RWPE2 (cell line): ENCODE measurements around the gene NDUFA6.
"Not testable (repeated sequence)": the region's sequence is repeated elsewhere in the genome, so short reads cannot be mapped to it uniquely, and the experiment has no call there.

Source experiments
- ATAC-seq: fragments of 200-7000 bp; cut with Tn5 transposase; 3 replicates; pipeline ENCODE4 v1.9.1; 2021; ENCODE audit warnings: low read depth
- DNase-seq: peaks from one replicate; pipeline ENCODE4 v3.0.0-alpha.2; 2020; ENCODE audit warnings: low spot score
- H3K27ac ChIP-seq: fragments of 450-650 bp; 2 replicates; pipeline ENCODE4 v1.5.1; 2017; ENCODE audit warnings: mild to moderate bottlenecking; ENCODE audit not compliant: poor library complexity, severe bottlenecking
- H3K27me3 ChIP-seq: fragments of 250-450 bp; sonication (Bioruptor Pico); 2 replicates; pipeline ENCODE4 v1.5.1; 2021; ENCODE audit warnings: mild to moderate bottlenecking, moderate library complexity; ENCODE audit not compliant: insufficient read depth, poor library complexity, severe bottlenecking
- H3K36me3 ChIP-seq: fragments of 250-450 bp; sonication (Bioruptor Pico); 2 replicates; pipeline ENCODE4 v1.5.1; 2020; ENCODE audit warnings: low read depth, mild to moderate bottlenecking, moderate library complexity
- H3K4me1 ChIP-seq: fragments of 250-450 bp; sonication (Bioruptor Pico); 2 replicates; pipeline ENCODE4 v1.5.1; 2021; ENCODE audit warnings: mild to moderate bottlenecking, moderate library complexity; ENCODE audit not compliant: insufficient read depth, poor library complexity, severe bottlenecking
- H3K4me3 ChIP-seq: fragments of 250-450 bp; sonication (Bioruptor Pico); 2 replicates; pipeline ENCODE4 v1.5.1; 2021; ENCODE audit warnings: mild to moderate bottlenecking, moderate library complexity; ENCODE audit not compliant: severe bottlenecking
- H3K9me3 ChIP-seq: fragments of 250-450 bp; sonication (Bioruptor Pico); 2 replicates; pipeline ENCODE4 v1.5.1; 2021; ENCODE audit warnings: mild to moderate bottlenecking, moderate library complexity; ENCODE audit not compliant: severe bottlenecking
- TF ChIP-seq, protein P1 (sequence below): fragments of 450-650 bp; IDR thresholded peaks from one replicate; pipeline ENCODE4 v1.5.1; 2017; ENCODE audit warnings: mild to moderate bottlenecking, moderate library complexity; ENCODE audit not compliant: poor library complexity, severe bottlenecking

The NDUFA6 gene

DNA sequence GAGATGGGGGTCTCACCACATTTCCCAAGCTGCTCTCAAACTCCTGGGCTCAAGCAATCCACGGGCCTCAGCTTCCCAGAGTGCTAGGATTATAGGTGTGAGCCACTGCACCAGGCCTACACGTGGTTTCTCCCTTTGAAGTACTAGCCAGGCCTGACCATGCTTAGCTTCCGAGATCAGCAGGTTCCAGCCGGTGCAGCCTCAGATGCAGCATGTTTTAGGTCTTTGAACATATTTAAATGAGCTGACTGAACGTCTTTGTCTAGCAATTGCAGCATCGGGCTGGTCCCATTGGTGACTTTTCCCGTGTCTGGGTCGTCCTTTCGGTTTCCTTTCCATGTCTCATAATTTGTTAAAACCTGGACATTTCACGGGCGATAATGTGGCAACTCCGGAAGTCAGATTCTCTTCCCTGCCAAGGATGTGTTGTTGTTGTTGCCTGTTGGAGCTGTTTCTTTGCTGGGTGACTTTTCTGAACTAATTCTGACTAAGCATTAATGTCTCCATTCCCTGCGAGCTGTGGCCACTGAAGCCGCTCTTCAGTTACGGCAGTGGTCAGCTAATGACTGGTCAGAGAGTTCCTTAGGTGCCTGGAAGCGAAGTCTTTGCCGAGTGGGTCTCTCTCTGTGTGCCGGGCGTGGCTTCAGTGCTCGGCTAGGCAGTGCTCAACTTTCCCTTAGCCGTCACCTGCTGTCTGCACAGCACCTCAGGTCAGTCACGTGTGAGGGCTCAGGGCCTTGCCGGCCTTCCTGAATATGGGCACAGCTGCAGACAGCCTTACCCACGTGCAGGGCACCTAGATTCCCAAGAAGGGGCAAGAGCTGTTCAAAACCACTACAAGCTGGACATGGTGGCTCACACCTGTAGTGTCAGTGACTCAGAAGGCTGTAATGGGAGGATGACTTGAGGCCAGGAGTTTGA is 43.8 kb upstream of the NDUFA6 start:
- H3K9me3 ChIP-seq: no peaks in the 10 kb centered on the region

DNA sequence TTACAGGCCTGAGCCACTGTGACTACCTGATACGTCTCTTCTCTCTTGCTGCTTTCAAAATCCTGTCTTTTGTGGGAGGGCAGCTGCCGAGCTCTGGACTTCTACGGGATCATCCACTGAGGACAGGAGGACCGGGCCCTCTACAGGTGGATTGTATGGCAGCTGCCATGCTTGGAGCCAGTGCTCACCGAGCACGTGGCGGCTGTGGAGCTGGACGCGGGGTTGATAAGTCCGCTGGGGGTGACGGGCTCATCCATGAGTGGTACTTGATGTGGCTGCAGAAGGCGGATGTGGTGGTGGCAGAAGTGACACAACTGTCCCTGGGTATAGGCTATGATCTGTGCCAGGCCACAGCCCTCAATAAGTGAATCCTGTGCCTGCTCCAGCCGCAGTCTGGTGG is 41.9 kb upstream of the NDUFA6 start:
- Histone ChIP-seq H3K36me3 (no peaks in the 10 kb centered on the region), H3K27ac (no peak overlapping the region), H3K4me1 (no peaks in the 10 kb centered on the region), H3K9me3 (no peaks in the 10 kb centered on the region), H3K4me3 (no peak overlapping the region), H3K27me3 (no peaks in the 10 kb centered on the region)
- TF ChIP-seq, protein P1, sequence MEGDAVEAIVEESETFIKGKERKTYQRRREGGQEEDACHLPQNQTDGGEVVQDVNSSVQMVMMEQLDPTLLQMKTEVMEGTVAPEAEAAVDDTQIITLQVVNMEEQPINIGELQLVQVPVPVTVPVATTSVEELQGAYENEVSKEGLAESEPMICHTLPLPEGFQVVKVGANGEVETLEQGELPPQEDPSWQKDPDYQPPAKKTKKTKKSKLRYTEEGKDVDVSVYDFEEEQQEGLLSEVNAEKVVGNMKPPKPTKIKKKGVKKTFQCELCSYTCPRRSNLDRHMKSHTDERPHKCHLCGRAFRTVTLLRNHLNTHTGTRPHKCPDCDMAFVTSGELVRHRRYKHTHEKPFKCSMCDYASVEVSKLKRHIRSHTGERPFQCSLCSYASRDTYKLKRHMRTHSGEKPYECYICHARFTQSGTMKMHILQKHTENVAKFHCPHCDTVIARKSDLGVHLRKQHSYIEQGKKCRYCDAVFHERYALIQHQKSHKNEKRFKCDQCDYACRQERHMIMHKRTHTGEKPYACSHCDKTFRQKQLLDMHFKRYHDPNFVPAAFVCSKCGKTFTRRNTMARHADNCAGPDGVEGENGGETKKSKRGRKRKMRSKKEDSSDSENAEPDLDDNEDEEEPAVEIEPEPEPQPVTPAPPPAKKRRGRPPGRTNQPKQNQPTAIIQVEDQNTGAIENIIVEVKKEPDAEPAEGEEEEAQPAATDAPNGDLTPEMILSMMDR: no peak
- no peak for DNase-seq
- no peak for ATAC-seq

More for the DNA sequence above, 43.8 kb upstream of the NDUFA6 start:
- Histone ChIP-seq H3K36me3 (no peaks in the 10 kb centered on the region), H3K27me3 (no peaks in the 10 kb centered on the region), H3K27ac (no peak overlapping the region), H3K4me3 (no peak overlapping the region), H3K4me1 (no peaks in the 10 kb centered on the region)
- ATAC-seq (no peak), DNase-seq (no peak)
- TF ChIP-seq, protein P1: no peak

DNA sequence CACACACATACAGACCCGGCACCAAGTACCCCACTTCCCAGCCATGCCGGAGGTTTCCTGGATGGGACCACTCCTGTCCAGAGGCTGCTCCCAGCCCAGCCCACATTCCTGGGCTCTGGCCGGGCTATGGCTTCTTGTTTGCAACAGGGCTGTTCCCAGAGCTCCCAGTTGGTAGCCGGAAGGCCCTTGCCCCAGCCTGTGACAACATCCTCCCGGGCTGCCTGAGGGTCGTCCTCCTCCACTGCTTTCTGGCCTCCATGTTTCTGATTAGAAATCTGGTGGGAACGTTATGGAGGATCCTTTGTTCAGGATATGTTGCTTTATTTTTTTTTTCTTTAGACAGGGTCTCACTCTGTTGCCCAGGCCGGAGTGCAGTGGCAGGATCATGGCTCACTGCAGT is 41.0 kb upstream of the NDUFA6 start:
- no peaks in the 10 kb centered on the region for H3K4me1 ChIP-seq
- H3K9me3 ChIP-seq: no peaks in the 10 kb centered on the region
- no peaks in the 10 kb centered on the region for H3K36me3 ChIP-seq
- TF ChIP-seq, protein P1: no peak
- ATAC-seq (no peak), DNase-seq (no peak)
- no peaks in the 10 kb centered on the region for H3K27me3 ChIP-seq
- no peak overlapping the region for H3K4me3 ChIP-seq
- H3K27ac ChIP-seq: no peak overlapping the region

DNA sequence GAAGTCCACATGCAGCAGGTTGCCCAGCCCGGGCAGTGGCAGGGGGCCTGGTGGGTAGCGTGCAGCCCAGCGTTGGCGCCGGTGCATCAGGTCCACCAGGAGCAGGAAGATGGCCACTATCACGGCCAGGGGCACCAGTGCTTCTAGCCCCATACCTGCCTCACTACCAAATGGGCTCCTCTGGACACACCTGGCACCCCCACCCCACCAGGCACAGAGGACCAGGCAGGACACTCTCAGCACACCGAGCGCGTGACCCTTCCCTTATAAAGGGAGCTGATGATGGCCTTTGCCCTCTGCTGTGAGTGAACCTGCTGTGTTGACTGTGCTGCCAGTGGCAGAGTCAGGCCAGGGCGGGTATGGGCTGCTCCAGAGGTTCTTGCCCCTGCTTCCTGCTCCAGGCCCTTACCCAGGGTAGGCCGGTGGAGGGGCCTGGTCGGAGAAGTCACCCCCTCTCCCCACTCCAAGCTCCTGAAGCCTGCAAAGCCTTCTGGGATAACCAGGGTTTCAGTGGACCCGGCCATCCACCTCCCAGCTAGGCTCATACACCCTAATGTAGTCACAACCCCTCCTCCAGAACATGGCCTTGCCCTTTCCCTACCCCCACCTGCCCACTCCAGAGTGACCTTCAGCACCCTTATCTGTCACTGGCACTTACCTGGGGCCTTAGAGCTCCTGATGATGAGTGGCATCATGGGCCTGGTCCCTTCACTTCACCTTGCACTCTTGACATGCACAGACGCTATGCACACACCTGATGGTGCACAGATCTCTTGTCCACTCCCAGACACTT is 40.3 kb upstream of the NDUFA6 start, which contains the start of gene CYP2D6:
Gene CYP2D6, minus strand, starts transcription at position 172 of the 793 bp plus-strand sequence. Its CDS starts 19 bp downstream, at position 153.
- ATAC-seq: 0 out of 3 replicates have a peak, but pooled peaks have one; percentile 8
- not testable (repeated sequence) for DNase-seq, H3K9me3 ChIP-seq, H3K4me1 ChIP-seq, H3K27ac ChIP-seq, H3K27me3 ChIP-seq, H3K36me3 ChIP-seq, H3K4me3 ChIP-seq

DNA sequence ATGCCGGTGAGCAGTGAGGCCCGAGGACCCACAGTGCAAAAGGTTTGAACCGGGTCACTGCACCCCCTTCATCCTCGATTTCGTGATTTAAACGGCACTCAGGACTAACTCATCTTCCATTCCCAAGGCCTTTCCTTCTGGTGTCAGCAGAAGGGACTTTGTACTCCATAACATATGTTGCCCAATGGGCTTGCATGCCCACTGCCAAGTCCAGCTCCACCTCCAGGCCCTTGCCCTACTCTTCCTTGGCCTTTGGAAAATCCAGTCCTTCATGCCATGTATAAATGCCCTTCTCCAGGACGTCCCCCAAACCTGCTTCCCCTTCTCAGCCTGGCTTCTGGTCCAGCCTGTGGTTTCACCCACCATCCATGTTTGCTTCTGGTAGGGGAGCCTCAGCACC is 39.6 kb upstream of the NDUFA6 start:
- H3K4me3 ChIP-seq, ATAC-seq, DNase-seq, H3K4me1 ChIP-seq, H3K27me3 ChIP-seq, H3K27ac ChIP-seq, H3K9me3 ChIP-seq, H3K36me3 ChIP-seq: not testable (repeated sequence)

DNA sequence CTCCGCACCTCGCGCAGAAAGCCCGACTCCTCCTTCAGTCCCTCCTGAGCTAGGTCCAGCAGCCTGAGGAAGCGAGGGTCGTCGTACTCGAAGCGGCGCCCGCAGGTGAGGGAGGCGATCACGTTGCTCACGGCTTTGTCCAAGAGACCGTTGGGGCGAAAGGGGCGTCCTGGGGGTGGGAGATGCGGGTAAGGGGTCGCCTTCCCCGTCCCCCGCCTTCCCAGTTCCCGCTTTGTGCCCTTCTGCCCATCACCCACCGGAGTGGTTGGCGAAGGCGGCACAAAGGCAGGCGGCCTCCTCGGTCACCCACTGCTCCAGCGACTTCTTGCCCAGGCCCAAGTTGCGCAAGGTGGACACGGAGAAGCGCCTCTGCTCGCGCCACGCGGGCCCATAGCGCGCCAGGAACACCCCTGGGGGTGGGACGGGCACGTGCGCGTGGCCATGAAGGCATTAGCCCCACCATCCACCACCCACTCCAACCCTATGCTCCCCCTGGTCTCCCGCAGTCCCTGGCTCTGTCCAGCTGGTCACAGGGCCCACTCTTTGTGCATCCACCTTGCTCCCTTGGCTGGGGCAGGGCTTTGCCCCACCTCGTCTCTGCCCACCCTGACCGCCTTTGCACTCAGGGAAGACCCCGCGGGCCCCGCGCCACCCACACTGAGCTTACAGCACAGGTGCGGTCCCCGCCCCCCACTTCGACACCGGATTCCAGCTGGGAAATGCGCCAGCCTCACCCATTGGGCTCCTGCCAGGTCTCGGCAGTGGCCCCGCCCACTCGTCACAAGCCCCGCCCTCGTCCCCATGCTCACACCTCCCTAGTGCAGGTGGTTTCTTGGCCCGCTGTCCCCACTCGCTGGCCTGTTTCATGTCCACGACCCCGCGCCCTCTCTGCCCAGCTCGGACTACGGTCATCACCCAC is 38.5 kb upstream of the NDUFA6 start:
- not testable (repeated sequence) for H3K27ac ChIP-seq, H3K36me3 ChIP-seq, H3K4me1 ChIP-seq, H3K9me3 ChIP-seq, H3K4me3 ChIP-seq, H3K27me3 ChIP-seq, DNase-seq
- 0 out of 3 replicates have a peak, but pooled peaks have one; percentile 13 for ATAC-seq

DNA sequence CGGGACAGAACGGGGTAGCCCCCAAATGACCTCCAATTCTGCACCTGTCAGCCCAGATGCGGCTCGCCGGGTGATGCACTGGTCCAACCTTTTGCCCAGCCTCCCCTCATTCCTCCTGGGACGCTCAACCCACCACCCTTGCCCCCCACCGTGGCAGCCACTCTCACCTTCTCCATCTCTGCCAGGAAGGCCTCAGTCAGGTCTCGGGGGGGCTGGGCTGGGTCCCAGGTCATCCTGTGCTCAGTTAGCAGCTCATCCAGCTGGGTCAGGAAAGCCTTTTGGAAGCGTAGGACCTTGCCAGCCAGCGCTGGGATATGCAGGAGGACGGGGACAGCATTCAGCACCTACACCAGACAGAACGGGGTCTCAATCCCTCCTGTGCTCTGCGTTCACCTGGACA is 37.4 kb upstream of the NDUFA6 start:
- ATAC-seq: not testable (repeated sequence)

More for the DNA sequence above, 37.4 kb upstream of the NDUFA6 start:
- DNase-seq, H3K9me3 ChIP-seq, H3K4me3 ChIP-seq, H3K27ac ChIP-seq, H3K27me3 ChIP-seq, H3K36me3 ChIP-seq, H3K4me1 ChIP-seq: not testable (repeated sequence)
